Neural progenitor cell (in vitro differentiated cells): ENCODE measurements around the gene DEGS1. TPM values are rescaled to one million over a fixed set of nuclear protein-coding genes. Genes with fewer than 3 reads are reported as not detected.

ENCODE experiments used
- DNase-seq: peaks from one replicate; pipeline ENCODE4 v3.0.0-alpha.2; 2016; ENCODE audit warnings: low spot score
- H2AFZ ChIP-seq: fragments of 200-600 bp; sonication (generic); replicated peaks from 2 replicates; pipeline ENCODE4 v1.6.1; 2016; ENCODE audit warnings: antibody characterized with exemption
- H3F3A ChIP-seq: fragments of 200-600 bp; sonication (generic); 2 replicates; pipeline ENCODE4 v1.6.1; 2016; ENCODE audit warnings: antibody characterized with exemption, low read depth
- H3K27ac ChIP-seq: fragments of 200-600 bp; sonication (generic); 2 replicates; pipeline ENCODE4 v1.5.1; 2016; ENCODE audit warnings: mild to moderate bottlenecking
- H3K27me3 ChIP-seq: fragments of 200-600 bp; sonication (generic); 2 replicates; pipeline ENCODE4 v1.6.1; 2016; ENCODE audit warnings: mild to moderate bottlenecking, moderate library complexity
- H3K36me3 ChIP-seq: fragments of 200-600 bp; sonication (generic); 2 replicates; pipeline ENCODE4 v1.5.1; 2016
- H3K4me1 ChIP-seq: fragments of 200-600 bp; sonication (generic); 2 replicates; pipeline ENCODE4 v1.6.1; 2016; ENCODE audit warnings: mixed run types
- H3K4me2 ChIP-seq: fragments of 200-600 bp; sonication (generic); 2 replicates; pipeline ENCODE4 v1.6.1; 2016
- H3K4me3 ChIP-seq: fragments of 200-600 bp; sonication (generic); 2 replicates; pipeline ENCODE4 v1.5.1; 2016
- H3K79me2 ChIP-seq: fragments of 200-600 bp; sonication (generic); 2 replicates; pipeline ENCODE4 v1.6.1; 2016; ENCODE audit warnings: low read depth
- H3K9ac ChIP-seq: fragments of 200-600 bp; sonication (generic); 2 replicates; pipeline ENCODE4 v1.6.1; 2016
- H3K9me3 ChIP-seq: fragments of 200-600 bp; sonication (generic); 2 replicates; pipeline ENCODE4 v1.5.1; 2016; ENCODE audit warnings: low read depth
- H4K20me1 ChIP-seq: fragments of 200-600 bp; sonication (generic); 2 replicates; pipeline ENCODE4 v1.6.1; 2016; ENCODE audit warnings: low read depth
- H3K27ac Mint-ChIP-seq: 3 replicates; pipeline ENCODE4 v1.8.0; 2021; ENCODE audit warnings: mixed read lengths
- H3K27me3 Mint-ChIP-seq: 2 replicates; pipeline ENCODE4 v1.8.0; 2022; ENCODE audit warnings: low read depth, mild to moderate bottlenecking, inconsistent platforms, moderate library complexity, mixed read lengths; ENCODE audit not compliant: insufficient read depth
- H3K36me3 Mint-ChIP-seq: 3 replicates; pipeline ENCODE4 v1.8.0; 2021; ENCODE audit warnings: mixed read lengths
- H3K4me1 Mint-ChIP-seq: 3 replicates; pipeline ENCODE4 v1.8.0; 2021; ENCODE audit warnings: mixed read lengths
- H3K4me3 Mint-ChIP-seq: 3 replicates; pipeline ENCODE4 v1.8.0; 2021; ENCODE audit warnings: mild to moderate bottlenecking, moderate library complexity, mixed read lengths
- H3K9me3 Mint-ChIP-seq: 3 replicates; pipeline ENCODE4 v1.8.0; 2020; ENCODE audit warnings: mixed read lengths
- EZH2 ChIP-seq: fragments of 200-600 bp; sonication (generic); IDR thresholded peaks from 2 replicates; pipeline ENCODE4 v1.6.1; 2017; ENCODE audit warnings: antibody characterized with exemption, mild to moderate bottlenecking, moderate library complexity
- EZH2phosphoT487 ChIP-seq: fragments of 200-600 bp; sonication (generic); IDR thresholded peaks from 2 replicates; pipeline ENCODE4 v1.6.1; 2017; ENCODE audit warnings: antibody characterized with exemption
- total RNA-seq: library from RNA; depleted of rRNA; stranded (reverse); fragments of >200 nt; gene quantifications from 2 replicates; pipeline ENCODE4 v1.2.3, GENCODE V29; 2015; ENCODE audit warnings: low replicate concordance
- TF ChIP-seq, protein P1 (sequence below): fragments of 200-600 bp; sonication (generic); IDR thresholded peaks from 2 replicates; pipeline ENCODE4 v1.5.1; 2017; ENCODE audit warnings: antibody characterized with exemption, mild to moderate bottlenecking

The DEGS1 gene
- total RNA-seq, 1 donor from 2014 or later: 91.2 TPM

DNA sequence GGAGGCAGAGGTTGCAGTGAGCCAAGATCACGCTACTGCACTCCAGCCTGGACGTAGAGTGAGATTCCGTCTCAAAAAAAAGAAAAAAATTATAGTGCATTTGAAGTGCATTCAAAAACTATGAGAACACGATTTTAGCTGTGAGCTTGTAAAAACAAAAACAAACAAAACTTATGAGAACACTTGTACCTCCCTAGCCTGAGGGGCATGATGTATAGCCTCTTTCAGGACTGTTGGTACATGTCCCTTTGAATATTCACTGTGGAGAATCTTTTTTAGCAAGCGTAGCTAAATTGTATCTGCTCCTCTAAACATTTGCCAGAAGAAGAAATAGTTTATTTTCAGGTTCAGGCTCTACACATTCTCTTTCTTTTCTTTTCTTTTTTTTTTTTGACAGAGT lies 9.5 kb upstream of the DEGS1 start:
- no peak overlapping the region for H2AFZ ChIP-seq
- no peak overlapping the region for H3K4me2 ChIP-seq
- no peaks in the 10 kb centered on the region for H4K20me1 ChIP-seq
- H3K27me3 ChIP-seq: peaks cover 10% of the 10 kb centered on the region
- Mint-ChIP-seq H3K9me3 (peaks cover 9% of the 10 kb centered on the region), H3K4me1 (peaks cover 9% of the 10 kb centered on the region), H3K27me3 (peaks cover 2% of the 10 kb centered on the region), H3K4me3 (no peak overlapping the region), H3K27ac (no peak overlapping the region), H3K36me3 (peaks cover 1% of the 10 kb centered on the region)
- H3K79me2 ChIP-seq: no peaks in the 10 kb centered on the region
- no peaks in the 10 kb centered on the region for H3K4me1 ChIP-seq
- no peaks in the 10 kb centered on the region for H3K36me3 ChIP-seq
- no peaks in the 10 kb centered on the region for H3F3A ChIP-seq
- no peak for TF ChIP-seq EZH2phosphoT487
- TF ChIP-seq, protein P1, sequence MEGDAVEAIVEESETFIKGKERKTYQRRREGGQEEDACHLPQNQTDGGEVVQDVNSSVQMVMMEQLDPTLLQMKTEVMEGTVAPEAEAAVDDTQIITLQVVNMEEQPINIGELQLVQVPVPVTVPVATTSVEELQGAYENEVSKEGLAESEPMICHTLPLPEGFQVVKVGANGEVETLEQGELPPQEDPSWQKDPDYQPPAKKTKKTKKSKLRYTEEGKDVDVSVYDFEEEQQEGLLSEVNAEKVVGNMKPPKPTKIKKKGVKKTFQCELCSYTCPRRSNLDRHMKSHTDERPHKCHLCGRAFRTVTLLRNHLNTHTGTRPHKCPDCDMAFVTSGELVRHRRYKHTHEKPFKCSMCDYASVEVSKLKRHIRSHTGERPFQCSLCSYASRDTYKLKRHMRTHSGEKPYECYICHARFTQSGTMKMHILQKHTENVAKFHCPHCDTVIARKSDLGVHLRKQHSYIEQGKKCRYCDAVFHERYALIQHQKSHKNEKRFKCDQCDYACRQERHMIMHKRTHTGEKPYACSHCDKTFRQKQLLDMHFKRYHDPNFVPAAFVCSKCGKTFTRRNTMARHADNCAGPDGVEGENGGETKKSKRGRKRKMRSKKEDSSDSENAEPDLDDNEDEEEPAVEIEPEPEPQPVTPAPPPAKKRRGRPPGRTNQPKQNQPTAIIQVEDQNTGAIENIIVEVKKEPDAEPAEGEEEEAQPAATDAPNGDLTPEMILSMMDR: no peak
- no peak for TF ChIP-seq EZH2
- H3K4me3 ChIP-seq: no peak overlapping the region
- no peak overlapping the region for H3K9ac ChIP-seq
- H3K9me3 ChIP-seq: no peaks in the 10 kb centered on the region
- no peak overlapping the region for H3K27ac ChIP-seq
- no peak for DNase-seq

DNA sequence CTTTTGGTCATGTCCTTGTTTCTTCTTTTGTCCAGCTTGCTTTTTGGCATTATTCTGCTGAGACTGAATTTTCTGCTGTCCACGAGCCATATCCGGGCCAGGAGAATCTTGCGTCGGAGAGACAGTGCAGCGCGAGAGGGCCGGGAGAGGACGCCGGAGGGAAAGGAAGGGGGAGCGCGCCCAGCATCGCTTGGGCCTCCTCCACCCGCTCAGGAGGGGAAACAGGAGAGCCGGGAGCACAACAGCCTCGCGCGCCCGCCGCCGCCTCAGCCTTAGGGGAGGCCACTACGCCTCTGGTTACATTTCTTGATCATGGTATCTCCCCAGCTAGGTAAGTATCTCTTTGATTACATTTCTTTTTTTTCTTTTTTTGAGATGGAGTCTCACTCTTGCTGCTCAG lies 7.4 kb upstream of the DEGS1 start:
- Histone ChIP-seq H2AFZ (peak overlapping the region; percentile 78), H3F3A (no peaks in the 10 kb centered on the region)

DNA sequence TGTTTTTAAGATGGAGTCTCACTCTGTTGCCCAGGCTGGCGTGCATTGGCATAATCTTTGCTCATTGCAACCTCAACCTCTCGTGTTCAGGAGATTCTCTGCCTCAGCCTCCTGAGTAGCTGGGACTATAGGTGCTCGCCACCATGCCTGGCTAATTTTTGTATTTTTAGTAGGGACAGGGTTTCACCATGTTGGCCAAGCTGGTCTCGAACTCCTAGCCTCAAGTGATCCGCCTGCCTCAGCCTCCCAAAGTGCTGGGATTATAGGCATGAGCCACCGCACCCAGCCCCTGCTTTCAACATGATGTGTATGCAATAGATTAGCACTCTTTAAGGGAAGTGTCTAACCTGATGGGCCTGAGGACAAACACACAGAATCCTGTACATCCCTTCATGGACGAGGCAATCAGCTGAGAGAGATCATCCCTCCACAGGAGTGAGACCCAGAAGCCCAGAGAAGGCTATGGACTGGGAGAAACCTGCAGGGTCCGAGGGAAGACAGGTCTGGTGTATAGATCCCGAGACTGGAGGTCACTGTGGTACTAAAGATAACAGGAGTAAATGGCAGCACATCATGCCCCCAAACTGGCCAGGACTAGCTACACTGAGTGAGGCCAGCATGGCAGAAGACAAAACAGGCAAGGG lies 5.6 kb upstream of the DEGS1 start:
- no peaks in the 10 kb centered on the region for H4K20me1 ChIP-seq
- H3K4me1 ChIP-seq: peaks cover 5% of the 10 kb centered on the region
- peaks cover 10% of the 10 kb centered on the region for H3K27me3 ChIP-seq
- Mint-ChIP-seq H3K36me3 (no peaks in the 10 kb centered on the region), H3K27ac (no peak overlapping the region), H3K9me3 (no peaks in the 10 kb centered on the region), H3K4me3 (no peak overlapping the region), H3K27me3 (peaks cover 4% of the 10 kb centered on the region), H3K4me1 (peaks cover 15% of the 10 kb centered on the region)
- peaks cover 9% of the 10 kb centered on the region for H3F3A ChIP-seq
- H2AFZ ChIP-seq: no peak overlapping the region
- no peak overlapping the region for H3K9ac ChIP-seq
- no peaks in the 10 kb centered on the region for H3K36me3 ChIP-seq
- no peak for DNase-seq
- no peaks in the 10 kb centered on the region for H3K79me2 ChIP-seq
- H3K27ac ChIP-seq: no peak overlapping the region
- H3K4me2 ChIP-seq: no peak overlapping the region
- H3K4me3 ChIP-seq: no peak overlapping the region
- no peaks in the 10 kb centered on the region for H3K9me3 ChIP-seq
- no peak for TF ChIP-seq EZH2phosphoT487
- TF ChIP-seq EZH2: no peak
- TF ChIP-seq, protein P1: no peak

More for the DNA sequence above, 7.4 kb upstream of the DEGS1 start:
- Histone ChIP-seq H4K20me1 (no peaks in the 10 kb centered on the region), H3K36me3 (no peaks in the 10 kb centered on the region), H3K79me2 (no peaks in the 10 kb centered on the region), H3K4me2 (peak overlapping the region; percentile 74), H3K4me3 (peak overlapping the region; percentile 28), H3K9me3 (no peaks in the 10 kb centered on the region), H3K4me1 (no peaks in the 10 kb centered on the region), H3K9ac (no peak overlapping the region), H3K27ac (no peak overlapping the region), H3K27me3 (peaks cover 10% of the 10 kb centered on the region)
- peaks cover 1% of the 10 kb centered on the region for H3K36me3 Mint-ChIP-seq
- peaks cover 5% of the 10 kb centered on the region for H3K9me3 Mint-ChIP-seq
- H3K4me3 Mint-ChIP-seq: peak overlapping the region; percentile 75
- TF ChIP-seq, protein P1: no peak
- TF ChIP-seq EZH2phosphoT487: no peak
- TF ChIP-seq EZH2: no peak
- peak overlapping the region; percentile 81 for H3K27ac Mint-ChIP-seq
- DNase-seq: peak; percentile 73
- H3K4me1 Mint-ChIP-seq: peaks cover 9% of the 10 kb centered on the region
- peaks cover 2% of the 10 kb centered on the region for H3K27me3 Mint-ChIP-seq
